Measurements from ENCODE around the gene RHOT2. TPM values are rescaled to one million over a fixed set of nuclear protein-coding genes. Genes with fewer than 3 reads are reported as not detected.

RHOT2 gene
- total RNA-seq, 4 donors from 2014 or later: 36.1 to 86.7 (median 58.7) TPM

DNA sequence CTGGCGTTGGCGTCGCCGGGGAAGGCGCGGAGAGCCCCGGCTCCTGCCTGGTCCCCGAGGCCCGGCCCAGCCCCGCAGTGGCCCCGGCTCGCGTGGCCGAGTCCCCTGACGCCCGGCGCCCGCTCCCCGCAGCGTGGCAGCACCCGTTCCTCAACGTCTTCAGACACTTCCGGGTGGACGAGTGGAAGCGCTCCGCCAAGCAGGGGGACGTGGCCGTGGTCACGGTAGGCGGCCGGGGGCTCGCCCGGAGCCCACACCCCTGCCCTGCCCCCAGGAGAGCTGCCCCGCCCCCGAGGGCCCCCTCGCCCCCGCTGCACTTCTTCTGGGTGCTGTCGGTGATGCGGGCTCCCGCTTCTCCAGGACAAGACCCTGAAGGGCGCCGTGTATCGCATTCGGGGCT is 18.3 kb upstream of the RHOT2 start:
- H3K4me3 ChIP-seq (ENCODE audit: low read depth, poor library complexity, severe bottlenecking): peak overlapping the region; percentile 59
- TF ChIP-seq, protein P1, sequence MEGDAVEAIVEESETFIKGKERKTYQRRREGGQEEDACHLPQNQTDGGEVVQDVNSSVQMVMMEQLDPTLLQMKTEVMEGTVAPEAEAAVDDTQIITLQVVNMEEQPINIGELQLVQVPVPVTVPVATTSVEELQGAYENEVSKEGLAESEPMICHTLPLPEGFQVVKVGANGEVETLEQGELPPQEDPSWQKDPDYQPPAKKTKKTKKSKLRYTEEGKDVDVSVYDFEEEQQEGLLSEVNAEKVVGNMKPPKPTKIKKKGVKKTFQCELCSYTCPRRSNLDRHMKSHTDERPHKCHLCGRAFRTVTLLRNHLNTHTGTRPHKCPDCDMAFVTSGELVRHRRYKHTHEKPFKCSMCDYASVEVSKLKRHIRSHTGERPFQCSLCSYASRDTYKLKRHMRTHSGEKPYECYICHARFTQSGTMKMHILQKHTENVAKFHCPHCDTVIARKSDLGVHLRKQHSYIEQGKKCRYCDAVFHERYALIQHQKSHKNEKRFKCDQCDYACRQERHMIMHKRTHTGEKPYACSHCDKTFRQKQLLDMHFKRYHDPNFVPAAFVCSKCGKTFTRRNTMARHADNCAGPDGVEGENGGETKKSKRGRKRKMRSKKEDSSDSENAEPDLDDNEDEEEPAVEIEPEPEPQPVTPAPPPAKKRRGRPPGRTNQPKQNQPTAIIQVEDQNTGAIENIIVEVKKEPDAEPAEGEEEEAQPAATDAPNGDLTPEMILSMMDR (IDR thresholded peaks at IDR 0.05): no peak
- TF ChIP-seq POLR2A (IDR thresholded peaks at IDR 0.05): no peak
- DNase-seq (ENCODE audit: low spot score in 2 of 2): no peak
- WGBS, 2 donors: 0 to 2% methylated on average over 7 to 38 of the region's 44 CpGs
- intact Hi-C loops (cut with DNase I; ENCODE audit: low total_unique reads): no loop called here

- WGBS, 2 donors: 81 to 93% methylated on average over 6 to 20 of the region's 22 CpGs
- no peak for DNase-seq (ENCODE audit: low spot score in 2 of 2)
- H3K4me3 ChIP-seq (ENCODE audit: low read depth, poor library complexity, severe bottlenecking): no peak overlapping the region
- intact Hi-C loops (cut with DNase I; ENCODE audit: low total_unique reads): no loop called here
- TF ChIP-seq POLR2A (IDR thresholded peaks at IDR 0.05): no peak
- TF ChIP-seq, protein P1 (IDR thresholded peaks at IDR 0.05): no peak
Observed at GRCh38 chr16:651844-652243, 16.1 kb upstream of the RHOT2 start.

GRCh38 chr16:652454-653305 is 15.3 kb upstream of the RHOT2 start:
- WGBS, 2 donors: 76 to 77% methylated on average over 16 to 23 of the region's 28 CpGs
- no peak overlapping the region for H3K4me3 ChIP-seq (ENCODE audit: low read depth, poor library complexity, severe bottlenecking)
- TF ChIP-seq, protein P1 (IDR thresholded peaks at IDR 0.05): no peak
- TF ChIP-seq POLR2A (IDR thresholded peaks at IDR 0.05): no peak
- no peak for DNase-seq (ENCODE audit: low spot score in 2 of 2)
- intact Hi-C loops (cut with DNase I; ENCODE audit: low total_unique reads): no loop called here

DNA sequence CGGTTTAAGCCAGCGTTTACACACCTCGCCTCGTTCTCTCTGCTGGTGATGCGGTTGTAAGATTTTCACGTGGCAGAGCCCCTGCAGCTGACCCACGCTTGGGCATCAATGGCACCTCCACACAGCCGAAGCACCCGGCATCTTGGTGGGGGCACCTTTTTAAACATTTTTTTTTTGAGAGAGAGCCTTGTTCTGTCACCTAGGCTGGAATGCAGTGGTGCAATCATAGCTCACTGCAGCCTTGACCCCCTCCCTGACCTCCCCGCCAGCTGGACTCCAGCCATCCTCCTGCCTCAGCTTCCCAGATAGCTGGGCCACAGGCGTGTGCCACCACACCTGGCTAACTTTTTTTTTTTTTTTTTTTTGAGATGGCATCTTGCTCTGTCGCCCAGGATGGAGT is 13.9 kb upstream of the RHOT2 start:
- whole genome bisulfite sequencing, 2 donors: 92% methylated on average over 12 of the region's 12 CpGs

GRCh38 chr16:657487-657886 is 10.4 kb upstream of the RHOT2 start:
- TF ChIP-seq, protein P1 (IDR thresholded peaks at IDR 0.05): no peak
- no peak for TF ChIP-seq POLR2A (IDR thresholded peaks at IDR 0.05)
- DNase-seq (ENCODE audit: low spot score in 2 of 2): no peak
- intact Hi-C loops (cut with DNase I; ENCODE audit: low total_unique reads): no loop called here
- 96% methylated on average over 8 to 15 of the region's 22 CpGs for WGBS, 2 donors
- no peak overlapping the region for H3K4me3 ChIP-seq (ENCODE audit: low read depth, poor library complexity, severe bottlenecking)

More for the DNA sequence above, 13.9 kb upstream of the RHOT2 start:
- DNase-seq (ENCODE audit: low spot score in 2 of 2): no peak
- intact Hi-C loops (cut with DNase I; ENCODE audit: low total_unique reads): no loop called here
- no peak overlapping the region for H3K4me3 ChIP-seq (ENCODE audit: low read depth, poor library complexity, severe bottlenecking)
- TF ChIP-seq, protein P1 (IDR thresholded peaks at IDR 0.05): no peak
- TF ChIP-seq POLR2A (IDR thresholded peaks at IDR 0.05): no peak

Data from lower leg skin (tissue), 4 donors.